ENCODE results near the gene TNIP2. TPM values are rescaled to one million over a fixed set of nuclear protein-coding genes. Genes with fewer than 3 reads are reported as not detected.

TNIP2 gene
- total and polyA plus RNA-seq, 2 of the 13 experiments (the other 11 are each of a cell fraction or from before 2014, with no cell fraction given), result 25.6 to 38.0 TPM

GRCh38 chr4:2761035-2761923 lies 5.1 kb upstream of the TNIP2 start (continued):
- TF ChIP-seq ARID5B (CRISPR knock-in tag; IDR thresholded peaks at IDR 0.05) (peak; percentile 67), ISX (CRISPR knock-in tag; conservative IDR thresholded peaks at IDR 0.05) (no peak), GABPA (IDR thresholded peaks at IDR 0.05; ENCODE audit: low read depth, low read length) (no peak), GABPA (CRISPR knock-in tag; IDR thresholded peaks at IDR 0.05; ENCODE audit: low read depth) (no peak), ZNF644 (CRISPR knock-in tag; IDR thresholded peaks at IDR 0.05; ENCODE audit: low read depth) (peak; percentile 61), MTF1 (CRISPR knock-in tag; IDR thresholded peaks at IDR 0.05) (no peak), GMEB1 (CRISPR knock-in tag; IDR thresholded peaks at IDR 0.05; ENCODE audit: borderline replicate concordance) (peak; percentile 37; the same call in 1 of the 2 replicates), ESRRA (CRISPR knock-in tag; IDR thresholded peaks at IDR 0.05; ENCODE audit: low read depth) (no peak), ZNF788 (CRISPR knock-in tag; IDR thresholded peaks at IDR 0.05; ENCODE audit: borderline replicate concordance) (no peak), TGIF2 (CRISPR knock-in tag; IDR thresholded peaks at IDR 0.05) (0 out of 2 replicates have a peak, but pooled peaks have one; percentile 48), ATRX (CRISPR knock-in tag; IDR thresholded peaks at IDR 0.05; ENCODE audit: borderline replicate concordance) (no peak), ZSCAN25 (CRISPR knock-in tag; IDR thresholded peaks at IDR 0.05) (peak; percentile 7; the same call in 1 of the 2 replicates), HINFP (CRISPR knock-in tag; IDR thresholded peaks at IDR 0.05; ENCODE audit: low read depth) (peak; percentile 50; the same call in 1 of the 2 replicates), KDM2A (CRISPR knock-in tag; IDR thresholded peaks at IDR 0.05; ENCODE audit: borderline replicate concordance, low read depth) (peak; percentile 65; the same call in 1 of the 2 replicates), HOXA9 (CRISPR knock-in tag; IDR thresholded peaks at IDR 0.05; ENCODE audit: borderline replicate concordance) (no peak), ZNF24 (IDR thresholded peaks at IDR 0.05) (no peak), TERF1 (CRISPR knock-in tag; IDR thresholded peaks at IDR 0.05) (no peak), ZNF672 (CRISPR knock-in tag; IDR thresholded peaks at IDR 0.05) (no peak), ZBTB8A (CRISPR knock-in tag; IDR thresholded peaks at IDR 0.05; ENCODE audit: borderline replicate concordance, low read depth) (no peak), ZNF605 (CRISPR knock-in tag; IDR thresholded peaks at IDR 0.05) (peak; percentile 74), MBD4 (IDR thresholded peaks at IDR 0.05; ENCODE audit: borderline replicate concordance, low read length) (no peak)
